DOHH2 (cell line): Measurements from ENCODE around the gene TBC1D22A.

Source experiments
- H3F3A ChIP-seq: fragments of 200-600 bp; sonication (generic), shearing (Covaris generic); 2 replicates; pipeline ENCODE4 v1.6.0; 2016; ENCODE audit warnings: antibody characterized with exemption, mild to moderate bottlenecking; ENCODE audit not compliant: control insufficient read depth, insufficient read depth
- H3K27ac ChIP-seq: fragments of 200-600 bp; sonication (generic); 2 replicates; pipeline ENCODE4 v1.5.1; 2014; ENCODE audit warnings: low read depth, mild to moderate bottlenecking, low read length, moderate library complexity
- H3K27me3 ChIP-seq: fragments of 200-600 bp; sonication (generic); 2 replicates; pipeline ENCODE4 v1.6.1; 2014; ENCODE audit warnings: mild to moderate bottlenecking, low read length, mixed read lengths; ENCODE audit not compliant: control insufficient read depth
- H3K36me3 ChIP-seq: fragments of 200-600 bp; sonication (generic); 2 replicates; pipeline ENCODE4 v1.6.1; 2014; ENCODE audit warnings: mild to moderate bottlenecking, low read length, moderate library complexity, mixed read lengths; ENCODE audit not compliant: control insufficient read depth
- H3K4me1 ChIP-seq: fragments of 200-600 bp; sonication (generic); 2 replicates; pipeline ENCODE4 v1.6.1; 2014; ENCODE audit warnings: mild to moderate bottlenecking, low read length, mixed read lengths; ENCODE audit not compliant: control insufficient read depth
- H3K4me2 ChIP-seq: fragments of 200-600 bp; sonication (generic); 2 replicates; pipeline ENCODE4 v1.6.0; 2014; ENCODE audit warnings: mild to moderate bottlenecking, low read length, moderate library complexity
- H3K4me3 ChIP-seq: fragments of 200-600 bp; sonication (generic); 2 replicates; pipeline ENCODE4 v1.5.1; 2014; ENCODE audit warnings: mild to moderate bottlenecking, low read length, mixed read lengths
- H3K79me2 ChIP-seq: fragments of 200-600 bp; sonication (generic); 2 replicates; pipeline ENCODE4 v1.6.1; 2014; ENCODE audit warnings: mild to moderate bottlenecking, low read length, mixed read lengths; ENCODE audit not compliant: control insufficient read depth
- H3K9me2 ChIP-seq: fragments of 200-600 bp; sonication (generic); replicated peaks from 2 replicates; pipeline ENCODE4 v1.6.1; 2014; ENCODE audit warnings: mild to moderate bottlenecking, low read length, mixed read lengths; ENCODE audit not compliant: control insufficient read depth
- H3K9me3 ChIP-seq: fragments of 200-600 bp; sonication (generic); 2 replicates; pipeline ENCODE4 v1.6.1; 2014; ENCODE audit warnings: antibody characterized with exemption, low read length, mixed read lengths; ENCODE audit not compliant: control insufficient read depth, insufficient read depth
- H4K20me1 ChIP-seq: fragments of 200-600 bp; sonication (generic); 2 replicates; pipeline ENCODE4 v1.6.0; 2014; ENCODE audit warnings: low read depth, mild to moderate bottlenecking, antibody characterized with exemption, low read length, moderate library complexity; ENCODE audit not compliant: control insufficient read depth, insufficient read depth
- EZH2phosphoT487 ChIP-seq: fragments of 200-600 bp; sonication (generic); IDR thresholded peaks from 2 replicates; pipeline ENCODE4 v1.6.1; 2017; ENCODE audit warnings: borderline replicate concordance, mild to moderate bottlenecking, antibody characterized with exemption, low read length, moderate library complexity, mixed read lengths
- TF ChIP-seq, protein P1 (sequence below): fragments of 200-600 bp; sonication (generic); IDR thresholded peaks from one replicate; pipeline ENCODE4 v1.5.1; 2014; ENCODE audit warnings: antibody characterized with exemption, mild to moderate bottlenecking, low read depth, low read length; ENCODE audit not compliant: poor library complexity, severe bottlenecking

The TBC1D22A gene

DNA sequence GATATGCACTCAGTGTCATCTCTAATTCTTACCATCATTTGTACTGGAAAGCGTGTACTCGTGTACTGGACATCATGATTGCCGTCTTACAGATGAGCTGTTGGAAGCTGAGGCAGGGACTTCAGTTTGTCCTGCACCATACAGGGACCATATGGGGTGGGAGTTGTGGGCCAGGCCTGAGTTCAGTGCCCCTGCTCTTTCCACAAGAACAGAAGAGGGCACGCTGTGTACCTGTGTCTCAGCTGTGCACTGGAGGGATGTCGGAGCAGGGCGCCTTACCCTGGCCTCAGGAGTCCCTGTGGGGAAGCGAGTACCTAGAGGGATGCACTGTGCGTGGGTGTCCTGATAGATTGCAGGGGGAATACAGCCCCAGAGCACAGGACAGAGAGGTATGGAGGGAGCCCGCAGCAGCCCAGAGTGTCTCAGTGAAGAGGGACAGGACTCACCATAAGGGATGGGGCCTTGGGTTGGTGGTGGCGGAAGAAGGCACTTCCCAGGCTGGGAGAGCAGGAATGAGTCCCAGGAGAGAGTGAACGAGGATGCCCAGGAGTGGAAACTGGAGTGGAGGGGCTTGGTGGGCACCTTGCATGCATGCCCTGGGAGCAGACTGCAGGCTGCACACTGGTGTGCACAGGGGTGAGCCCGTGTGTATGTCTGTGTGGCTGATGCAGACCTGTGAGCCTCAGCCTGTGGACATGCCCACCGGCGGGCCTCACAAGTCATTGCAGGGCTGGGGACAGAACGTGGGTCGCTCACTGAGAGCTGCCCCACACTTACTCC lies 329.7 kb downstream of the TBC1D22A start:
- peaks cover 6% of the 10 kb centered on the region for H3K79me2 ChIP-seq
- no peak overlapping the region for H3K4me3 ChIP-seq
- no peak overlapping the region for H3K4me2 ChIP-seq
- H4K20me1 ChIP-seq = no peaks in the 10 kb centered on the region; the same call in 1 of the 2 replicates
- no peaks in the 10 kb centered on the region for H3F3A ChIP-seq
- no peak overlapping the region for H3K27ac ChIP-seq
- no peaks in the 10 kb centered on the region for H3K27me3 ChIP-seq
- no peaks in the 10 kb centered on the region for H3K4me1 ChIP-seq
- H3K36me3 ChIP-seq = no peaks in the 10 kb centered on the region
- no peaks in the 10 kb centered on the region for H3K9me3 ChIP-seq
- TF ChIP-seq, protein P1, sequence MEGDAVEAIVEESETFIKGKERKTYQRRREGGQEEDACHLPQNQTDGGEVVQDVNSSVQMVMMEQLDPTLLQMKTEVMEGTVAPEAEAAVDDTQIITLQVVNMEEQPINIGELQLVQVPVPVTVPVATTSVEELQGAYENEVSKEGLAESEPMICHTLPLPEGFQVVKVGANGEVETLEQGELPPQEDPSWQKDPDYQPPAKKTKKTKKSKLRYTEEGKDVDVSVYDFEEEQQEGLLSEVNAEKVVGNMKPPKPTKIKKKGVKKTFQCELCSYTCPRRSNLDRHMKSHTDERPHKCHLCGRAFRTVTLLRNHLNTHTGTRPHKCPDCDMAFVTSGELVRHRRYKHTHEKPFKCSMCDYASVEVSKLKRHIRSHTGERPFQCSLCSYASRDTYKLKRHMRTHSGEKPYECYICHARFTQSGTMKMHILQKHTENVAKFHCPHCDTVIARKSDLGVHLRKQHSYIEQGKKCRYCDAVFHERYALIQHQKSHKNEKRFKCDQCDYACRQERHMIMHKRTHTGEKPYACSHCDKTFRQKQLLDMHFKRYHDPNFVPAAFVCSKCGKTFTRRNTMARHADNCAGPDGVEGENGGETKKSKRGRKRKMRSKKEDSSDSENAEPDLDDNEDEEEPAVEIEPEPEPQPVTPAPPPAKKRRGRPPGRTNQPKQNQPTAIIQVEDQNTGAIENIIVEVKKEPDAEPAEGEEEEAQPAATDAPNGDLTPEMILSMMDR = no peak
- no peaks in the 10 kb centered on the region for H3K9me2 ChIP-seq

DNA sequence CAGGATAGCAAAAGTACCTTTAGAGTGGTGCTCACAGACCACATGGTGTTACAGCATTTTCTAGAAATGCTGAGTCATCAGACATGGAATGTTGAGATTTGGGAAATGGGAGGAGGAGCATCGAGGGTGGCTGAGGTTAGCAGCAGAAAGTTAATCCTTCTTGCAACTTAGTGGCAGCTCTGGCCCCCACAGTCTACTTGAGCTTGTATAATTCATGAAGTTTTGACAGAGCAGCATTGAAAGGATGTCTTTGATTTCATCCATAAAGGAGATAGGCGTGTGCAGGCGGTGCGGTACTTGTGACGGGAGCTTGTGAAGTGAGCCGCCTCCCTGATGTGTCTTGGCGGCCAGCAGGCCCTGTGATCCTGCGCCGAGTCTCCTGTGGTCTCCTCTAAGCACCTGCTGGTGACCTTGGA lies 330.5 kb downstream of the TBC1D22A start:
- peaks cover 6% of the 10 kb centered on the region for H3K79me2 ChIP-seq
- H3K4me2 ChIP-seq = no peak overlapping the region
- H3K27ac ChIP-seq = no peak overlapping the region
- no peaks in the 10 kb centered on the region; the same call in 1 of the 2 replicates for H4K20me1 ChIP-seq
- H3K36me3 ChIP-seq = no peaks in the 10 kb centered on the region
- H3K27me3 ChIP-seq = no peaks in the 10 kb centered on the region
- no peak for TF ChIP-seq EZH2phosphoT487
- no peaks in the 10 kb centered on the region for H3K4me1 ChIP-seq
- no peaks in the 10 kb centered on the region for H3K9me3 ChIP-seq
- H3F3A ChIP-seq = no peaks in the 10 kb centered on the region
- no peaks in the 10 kb centered on the region for H3K9me2 ChIP-seq
- H3K4me3 ChIP-seq = no peak overlapping the region

DNA sequence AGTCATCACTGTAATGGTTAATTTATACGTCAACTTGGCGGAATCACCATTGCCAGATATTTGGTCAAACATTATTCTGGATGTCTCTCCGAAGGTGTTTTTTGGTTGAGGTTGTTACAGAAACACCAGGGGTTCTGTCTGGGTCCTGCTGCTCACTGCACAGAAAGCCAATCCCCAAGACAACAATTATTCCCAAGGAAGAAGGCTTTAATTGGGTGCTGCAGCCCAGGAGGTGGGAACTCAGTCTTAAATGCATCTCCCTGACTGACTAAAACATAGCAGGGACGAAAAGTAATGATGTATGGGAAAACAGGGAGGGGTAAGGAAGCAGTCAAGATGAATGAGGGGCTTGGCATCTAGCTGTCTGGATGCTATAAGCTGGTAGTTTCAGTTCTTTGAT lies 331.3 kb downstream of the TBC1D22A start:
- H3K27me3 ChIP-seq = no peaks in the 10 kb centered on the region
- no peaks in the 10 kb centered on the region for H3F3A ChIP-seq
- H3K4me2 ChIP-seq = no peak overlapping the region
- no peaks in the 10 kb centered on the region for H3K9me2 ChIP-seq
- no peaks in the 10 kb centered on the region for H3K4me1 ChIP-seq
- TF ChIP-seq EZH2phosphoT487 = no peak
- TF ChIP-seq, protein P1 = no peak
- H3K27ac ChIP-seq = no peak overlapping the region
- H3K4me3 ChIP-seq = no peak overlapping the region
- H4K20me1 ChIP-seq = no peaks in the 10 kb centered on the region; the same call in 1 of the 2 replicates
- peaks cover 6% of the 10 kb centered on the region for H3K79me2 ChIP-seq
- no peaks in the 10 kb centered on the region for H3K36me3 ChIP-seq
- H3K9me3 ChIP-seq = no peaks in the 10 kb centered on the region

DNA sequence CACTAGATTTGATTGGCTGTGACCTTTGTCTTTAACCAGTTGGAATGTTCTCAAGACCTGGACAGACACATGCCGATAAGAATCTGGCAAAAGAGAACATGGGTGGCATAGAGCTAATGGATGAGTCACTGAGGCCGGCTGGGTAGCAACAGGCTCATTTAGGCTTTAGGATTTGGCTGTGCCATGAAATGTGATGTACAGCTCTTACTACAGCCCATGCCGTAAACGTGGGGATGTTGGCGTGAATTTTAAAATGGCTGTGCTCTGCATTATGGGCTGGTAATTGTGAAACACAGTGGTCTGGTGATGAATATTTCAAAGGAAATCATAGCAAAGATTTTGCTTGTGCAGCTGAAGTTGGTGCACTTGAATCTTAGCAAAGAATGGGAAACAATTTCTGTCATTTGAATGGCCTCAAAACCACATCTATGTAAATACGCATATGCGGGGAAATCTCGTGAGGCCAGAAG lies 332.4 kb downstream of the TBC1D22A start:
- Histone ChIP-seq H3K9me2 (no peaks in the 10 kb centered on the region), H3K79me2 (peaks cover 6% of the 10 kb centered on the region), H3K4me3 (no peak overlapping the region), H3K9me3 (no peaks in the 10 kb centered on the region), H3K36me3 (no peaks in the 10 kb centered on the region), H3K27ac (no peak overlapping the region), H3K4me1 (no peaks in the 10 kb centered on the region), H4K20me1 (no peaks in the 10 kb centered on the region; the same call in 1 of the 2 replicates), H3F3A (no peaks in the 10 kb centered on the region), H3K4me2 (no peak overlapping the region), H3K27me3 (no peaks in the 10 kb centered on the region)
- no peak for TF ChIP-seq EZH2phosphoT487
- TF ChIP-seq, protein P1 = no peak
